Measurements from ENCODE around the gene ARMC3. TPM values are rescaled to one million over a fixed set of nuclear protein-coding genes. Genes with fewer than 3 reads are reported as not detected.

ARMC3 gene
- total and polyA plus RNA-seq, 9 of the 15 experiments (the other 6 are each of a cell fraction or from before 2014, with no cell fraction given): 0.33 to 1.1 (median 0.62) TPM

GRCh38 chr10:22988581-22989360, 60.9 kb downstream of the ARMC3 start (continued):
- no peak for TF ChIP-seq CREB3L1 (IDR thresholded peaks at IDR 0.05; ENCODE audit: borderline replicate concordance, low read depth)
- no peak for TF ChIP-seq MCM3 (IDR thresholded peaks at IDR 0.05)
- no peak for TF ChIP-seq SMAD1 (IDR thresholded peaks at IDR 0.05; ENCODE audit: low read depth, low read length, partially characterized antibody)
- no peak for TF ChIP-seq KDM1A (IDR thresholded peaks at IDR 0.05)
- no peak for TF ChIP-seq HNRNPLL (IDR thresholded peaks at IDR 0.05; ENCODE audit: low read depth, low read length, poor library complexity, severe bottlenecking)
- no peak for TF ChIP-seq NCOR1 (IDR thresholded peaks at IDR 0.05)
- TF ChIP-seq KAT8 (IDR thresholded peaks at IDR 0.05; ENCODE audit: low read depth): no peak
- TF ChIP-seq E2F3 (CRISPR knock-in tag; IDR thresholded peaks at IDR 0.05): no peak
- TF ChIP-seq L3MBTL2 (IDR thresholded peaks at IDR 0.05): peak; percentile 42; the same call in 1 of the 2 replicates
- no peak for TF ChIP-seq CBX2 (IDR thresholded peaks at IDR 0.05; ENCODE audit: insufficient read depth, low read length, poor library complexity, severe bottlenecking)
- TF ChIP-seq ARHGAP35 (IDR thresholded peaks at IDR 0.05; ENCODE audit: partially characterized antibody): no peak
- TF ChIP-seq CREM (IDR thresholded peaks at IDR 0.05; ENCODE audit: low read depth): no peak
- no peak for TF ChIP-seq ZC3H4 (CRISPR knock-in tag; IDR thresholded peaks at IDR 0.05; ENCODE audit: borderline replicate concordance)
- TF ChIP-seq HSF4 (CRISPR knock-in tag; IDR thresholded peaks at IDR 0.05; ENCODE audit: borderline replicate concordance): no peak
- TF ChIP-seq OTX1 (CRISPR knock-in tag; IDR thresholded peaks at IDR 0.05): no peak
- TF ChIP-seq CHD7 (IDR thresholded peaks at IDR 0.05; ENCODE audit: low read depth, low read length): no peak
- TF ChIP-seq SMARCB1 (IDR thresholded peaks at IDR 0.05; ENCODE audit: insufficient read length, low read depth): no peak

Data from K562 (cell line).